Neural cell (in vitro differentiated cells): ENCODE results near the gene AHRR. TPM values are rescaled to one million over a fixed set of nuclear protein-coding genes. Genes with fewer than 3 reads are reported as not detected.

Experiments used
- H2AFZ ChIP-seq: fragments of 200-600, 300-800 bp; sonication (generic), shearing (Covaris generic); 2 replicates; pipeline ENCODE4 v1.6.0; 2014; ENCODE audit warnings: low read depth, mild to moderate bottlenecking, antibody characterized with exemption, low read length, moderate library complexity
- H3F3A ChIP-seq: fragments of 200-600 bp; shearing (Covaris generic); 2 replicates; pipeline ENCODE4 v1.6.1; 2016; ENCODE audit warnings: mild to moderate bottlenecking, moderate library complexity, mixed read lengths, antibody characterized with exemption, low read length; ENCODE audit not compliant: insufficient read depth, poor library complexity, severe bottlenecking
- H3K27ac ChIP-seq: fragments of 200-600, 300-800 bp; sonication (generic), shearing (Covaris generic); 2 replicates; pipeline ENCODE4 v1.5.1; 2014; ENCODE audit warnings: mild to moderate bottlenecking, low read length, moderate library complexity
- H3K27me3 ChIP-seq: fragments of 300-800, 200-600 bp; sonication (generic), shearing (Covaris generic); 2 replicates; pipeline ENCODE4 v1.6.0; 2014; ENCODE audit warnings: mild to moderate bottlenecking, low read depth, low read length, moderate library complexity; ENCODE audit not compliant: insufficient read depth
- H3K36me3 ChIP-seq: fragments of 300-800, 200-600 bp; sonication (generic), shearing (Covaris generic); 2 replicates; pipeline ENCODE4 v1.5.1; 2014; ENCODE audit warnings: mild to moderate bottlenecking, antibody characterized with exemption, low read length, moderate library complexity; ENCODE audit not compliant: insufficient read depth
- H3K4me2 ChIP-seq: fragments of 300-800, 200-600 bp; sonication (generic), shearing (Covaris generic); 2 replicates; pipeline ENCODE4 v1.6.0; 2014; ENCODE audit warnings: mild to moderate bottlenecking, low read length
- H3K4me3 ChIP-seq: fragments of 300-800, 200-600 bp; sonication (generic), shearing (Covaris generic); 2 replicates; pipeline ENCODE4 v1.5.1; 2014; ENCODE audit warnings: mild to moderate bottlenecking, low read length, moderate library complexity
- H3K79me2 ChIP-seq: fragments of 200-600 bp; shearing (Covaris generic); replicated peaks from 2 replicates; pipeline ENCODE4 v1.6.0; 2014; ENCODE audit warnings: mild to moderate bottlenecking, low read length, moderate library complexity; ENCODE audit not compliant: insufficient read depth
- H3K9ac ChIP-seq: fragments of 300-800, 200-600 bp; sonication (generic), shearing (Covaris generic); 2 replicates; pipeline ENCODE4 v1.6.1; 2016; ENCODE audit warnings: mild to moderate bottlenecking, low read length, mixed read lengths
- H3K9me2 ChIP-seq: fragments of 200-600 bp; shearing (Covaris generic); 2 replicates; pipeline ENCODE4 v1.6.1; 2016; ENCODE audit warnings: mild to moderate bottlenecking, low read length, mixed read lengths; ENCODE audit not compliant: insufficient read depth
- H3K9me3 ChIP-seq: fragments of 200-600, 300-800 bp; sonication (generic), shearing (Covaris generic); 2 replicates; pipeline ENCODE4 v1.6.1; 2016; ENCODE audit warnings: mild to moderate bottlenecking, mixed run types, low read length, moderate library complexity, mixed read lengths
- H4K20me1 ChIP-seq: fragments of 200-600 bp; shearing (Covaris generic); 2 replicates; pipeline ENCODE4 v1.6.1; 2016; ENCODE audit warnings: mild to moderate bottlenecking, mixed run types; ENCODE audit not compliant: insufficient read depth
- EP300 ChIP-seq: fragments of 450-650 bp; conservative IDR thresholded peaks from 2 replicates; pipeline ENCODE4 v1.6.1; 2014; ENCODE audit warnings: antibody characterized with exemption, mild to moderate bottlenecking, moderate library complexity; ENCODE audit not compliant: poor library complexity, severe bottlenecking
- EZH2 ChIP-seq: fragments of 200-600, 300-800 bp; shearing (Covaris generic), sonication (generic); IDR thresholded peaks from 2 replicates; pipeline ENCODE4 v1.6.1; 2014; ENCODE audit warnings: antibody characterized with exemption, low read length, borderline replicate concordance, mild to moderate bottlenecking; ENCODE audit not compliant: insufficient read depth, poor library complexity, severe bottlenecking
- MXI1 ChIP-seq: fragments of 450-650 bp; conservative IDR thresholded peaks from 2 replicates; pipeline ENCODE4 v1.6.1; 2014; ENCODE audit warnings: antibody characterized with exemption, mild to moderate bottlenecking; ENCODE audit not compliant: poor library complexity, severe bottlenecking
- POLR2AphosphoS5 ChIP-seq: IDR thresholded peaks from 2 replicates; pipeline ENCODE4 v1.6.1; 2012
- RAD21 ChIP-seq: fragments of 450-650 bp; conservative IDR thresholded peaks from 2 replicates; pipeline ENCODE4 v1.6.1; 2014; ENCODE audit warnings: antibody characterized with exemption, mild to moderate bottlenecking, moderate library complexity
- REST ChIP-seq: IDR thresholded peaks from 2 replicates; pipeline ENCODE4 v1.6.1; 2012; ENCODE audit warnings: borderline replicate concordance
- SMC3 ChIP-seq: fragments of 450-650 bp; conservative IDR thresholded peaks from 2 replicates; pipeline ENCODE4 v1.6.1; 2014; ENCODE audit warnings: antibody characterized with exemption, mild to moderate bottlenecking, moderate library complexity; ENCODE audit not compliant: poor library complexity
- TAF1 ChIP-seq: IDR thresholded peaks from 2 replicates; pipeline ENCODE4 v1.6.1; 2012; ENCODE audit warnings: low read depth
- polyA plus RNA-seq: library from polyadenylated mRNA; depleted of rRNA; stranded (reverse); fragments of >200 nt; gene quantifications from 2 replicates; pipeline ENCODE4 v1.2.3, GENCODE V29; 2014
- TF ChIP-seq, protein P1 (sequence below): fragments of 450-650 bp; IDR thresholded peaks from 2 replicates; pipeline ENCODE4 v1.5.1; 2014; ENCODE audit warnings: antibody characterized with exemption, mild to moderate bottlenecking, moderate library complexity; ENCODE audit not compliant: poor library complexity, severe bottlenecking

Gene AHRR
- polyA plus RNA-seq, 1 donor from 2014 or later, result 0.26 TPM

- Histone ChIP-seq H3K9ac (no peak overlapping the region), H3K27me3 (no peaks in the 10 kb centered on the region), H3K27ac (no peak overlapping the region), H3K4me3 (no peak overlapping the region), H3F3A (no peaks in the 10 kb centered on the region), H4K20me1 (no peaks in the 10 kb centered on the region), H3K36me3 (no peaks in the 10 kb centered on the region), H3K9me3 (no peaks in the 10 kb centered on the region), H3K79me2 (no peaks in the 10 kb centered on the region), H3K9me2 (no peaks in the 10 kb centered on the region), H2AFZ (no peak overlapping the region), H3K4me2 (no peak overlapping the region)
- TF ChIP-seq MXI1 (no peak), POLR2AphosphoS5 (no peak), TAF1 (no peak), REST (no peak), EZH2 (no peak), RAD21 (no peak), EP300 (no peak), SMC3 (no peak)
- TF ChIP-seq, protein P1, sequence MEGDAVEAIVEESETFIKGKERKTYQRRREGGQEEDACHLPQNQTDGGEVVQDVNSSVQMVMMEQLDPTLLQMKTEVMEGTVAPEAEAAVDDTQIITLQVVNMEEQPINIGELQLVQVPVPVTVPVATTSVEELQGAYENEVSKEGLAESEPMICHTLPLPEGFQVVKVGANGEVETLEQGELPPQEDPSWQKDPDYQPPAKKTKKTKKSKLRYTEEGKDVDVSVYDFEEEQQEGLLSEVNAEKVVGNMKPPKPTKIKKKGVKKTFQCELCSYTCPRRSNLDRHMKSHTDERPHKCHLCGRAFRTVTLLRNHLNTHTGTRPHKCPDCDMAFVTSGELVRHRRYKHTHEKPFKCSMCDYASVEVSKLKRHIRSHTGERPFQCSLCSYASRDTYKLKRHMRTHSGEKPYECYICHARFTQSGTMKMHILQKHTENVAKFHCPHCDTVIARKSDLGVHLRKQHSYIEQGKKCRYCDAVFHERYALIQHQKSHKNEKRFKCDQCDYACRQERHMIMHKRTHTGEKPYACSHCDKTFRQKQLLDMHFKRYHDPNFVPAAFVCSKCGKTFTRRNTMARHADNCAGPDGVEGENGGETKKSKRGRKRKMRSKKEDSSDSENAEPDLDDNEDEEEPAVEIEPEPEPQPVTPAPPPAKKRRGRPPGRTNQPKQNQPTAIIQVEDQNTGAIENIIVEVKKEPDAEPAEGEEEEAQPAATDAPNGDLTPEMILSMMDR, result no peak
Measured at GRCh38 chr5:355379-355935, 33.9 kb downstream of the AHRR start.

DNA sequence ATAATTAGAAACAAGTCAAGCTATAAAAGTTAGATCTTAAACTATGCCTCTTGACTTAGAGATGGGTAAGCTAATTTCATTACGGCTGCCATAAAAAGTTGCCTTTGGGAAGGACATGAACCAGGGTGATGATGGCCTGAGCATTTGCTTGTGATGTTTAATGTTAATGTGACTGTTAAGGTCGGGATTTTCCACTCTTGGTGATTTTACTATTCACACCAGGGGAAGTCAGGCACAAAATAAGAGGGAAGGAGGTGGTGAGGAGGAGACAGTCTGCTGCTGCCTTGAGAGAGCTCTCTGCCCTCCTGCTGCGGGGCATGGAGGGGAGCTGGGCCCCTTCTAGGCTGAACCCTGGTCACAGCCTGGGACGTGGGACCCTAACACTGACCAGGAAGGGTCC lies 34.4 kb downstream of the AHRR start:
- H3K4me3 ChIP-seq, result no peak overlapping the region
- no peaks in the 10 kb centered on the region for H3K9me2 ChIP-seq
- H3K79me2 ChIP-seq, result no peaks in the 10 kb centered on the region
- H3K9me3 ChIP-seq, result no peaks in the 10 kb centered on the region
- H3F3A ChIP-seq, result no peaks in the 10 kb centered on the region
- no peaks in the 10 kb centered on the region for H3K27me3 ChIP-seq
- no peaks in the 10 kb centered on the region for H3K36me3 ChIP-seq
- H3K27ac ChIP-seq, result no peak overlapping the region
- H3K4me2 ChIP-seq, result no peak overlapping the region
- H3K9ac ChIP-seq, result no peak overlapping the region
- H2AFZ ChIP-seq, result no peak overlapping the region
- H4K20me1 ChIP-seq, result no peaks in the 10 kb centered on the region
- TF ChIP-seq TAF1, result no peak
- TF ChIP-seq POLR2AphosphoS5, result no peak
- TF ChIP-seq SMC3, result no peak
- TF ChIP-seq, protein P1, result no peak
- TF ChIP-seq RAD21, result no peak
- no peak for TF ChIP-seq EP300
- no peak for TF ChIP-seq REST
- no peak for TF ChIP-seq EZH2
- no peak for TF ChIP-seq MXI1
